HUES6 (cell line): ENCODE results near the gene SLC25A45.
A peak's percentile ranks its signal among the peaks of the same experiment; 100 is the strongest.
"Not testable (repeated sequence)": the region's sequence is repeated elsewhere in the genome, so short reads cannot be mapped to it uniquely, and the experiment has no call there.

Experiments used
- H3K27ac ChIP-seq: 2 replicates; pipeline ENCODE4 v1.7.0; 2013; ENCODE audit warnings: low read depth, mild to moderate bottlenecking, low read length, inconsistent platforms
- H3K27me3 ChIP-seq: 2 replicates; pipeline ENCODE4 v1.6.1; 2013; ENCODE audit warnings: low read length; ENCODE audit not compliant: control insufficient read depth, insufficient read depth
- H3K36me3 ChIP-seq: 2 replicates; pipeline ENCODE4 v1.6.1; 2013; ENCODE audit warnings: low read length; ENCODE audit not compliant: control insufficient read depth, insufficient read depth
- H3K4me1 ChIP-seq: 2 replicates; pipeline ENCODE4 v1.6.1; 2013; ENCODE audit warnings: low read length; ENCODE audit not compliant: control insufficient read depth, insufficient read depth
- H3K4me3 ChIP-seq: 2 replicates; pipeline ENCODE4 v1.5.1; 2013; ENCODE audit warnings: low read depth, low read length
- H3K9ac ChIP-seq: one replicate; pipeline ENCODE4 v1.6.1; 2013; ENCODE audit warnings: mild to moderate bottlenecking, low read length
- H3K9me3 ChIP-seq: 2 replicates; pipeline ENCODE4 v1.6.1; 2013; ENCODE audit warnings: low read depth, low read length; ENCODE audit not compliant: control insufficient read depth, insufficient read depth

SLC25A45 gene

GRCh38 chr11:65353376-65353775, 29.1 kb downstream of the SLC25A45 start:
- peaks cover 4% of the 10 kb centered on the region; the same call in 1 of the 2 replicates for H3K4me1 ChIP-seq
- peaks cover 41% of the 10 kb centered on the region for H3K36me3 ChIP-seq
- H3K27me3 ChIP-seq: peaks cover 34% of the 10 kb centered on the region
- no peak overlapping the region for H3K4me3 ChIP-seq
- no peaks in the 10 kb centered on the region for H3K9me3 ChIP-seq
- H3K27ac ChIP-seq: no peak overlapping the region
- no peak overlapping the region for H3K9ac ChIP-seq

DNA sequence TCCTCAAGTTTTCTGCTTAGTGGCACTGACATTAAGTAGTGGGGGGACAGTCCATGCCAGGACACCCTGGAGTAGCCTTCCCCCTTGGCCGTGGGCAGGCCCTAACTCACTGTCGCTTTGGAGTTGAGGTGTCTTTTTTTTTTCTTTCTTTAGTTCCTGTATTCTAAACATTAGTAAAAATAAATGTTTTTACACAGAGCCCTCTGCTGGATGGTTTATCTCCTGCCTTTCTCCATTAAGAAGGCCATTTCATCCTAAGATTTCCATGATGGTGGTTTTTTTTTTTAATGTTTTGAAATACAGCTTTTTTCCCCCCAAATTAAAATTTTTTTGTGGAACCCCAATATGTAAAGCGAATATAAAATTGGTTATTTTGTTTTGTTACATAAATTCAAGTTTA, 29.7 kb downstream of the SLC25A45 start:
- Histone ChIP-seq H3K27me3 (peaks cover 29% of the 10 kb centered on the region), H3K9ac (no peak overlapping the region), H3K4me3 (no peak overlapping the region), H3K4me1 (peaks cover 4% of the 10 kb centered on the region; the same call in 1 of the 2 replicates), H3K36me3 (peaks cover 47% of the 10 kb centered on the region), H3K9me3 (no peaks in the 10 kb centered on the region), H3K27ac (no peak overlapping the region)

DNA sequence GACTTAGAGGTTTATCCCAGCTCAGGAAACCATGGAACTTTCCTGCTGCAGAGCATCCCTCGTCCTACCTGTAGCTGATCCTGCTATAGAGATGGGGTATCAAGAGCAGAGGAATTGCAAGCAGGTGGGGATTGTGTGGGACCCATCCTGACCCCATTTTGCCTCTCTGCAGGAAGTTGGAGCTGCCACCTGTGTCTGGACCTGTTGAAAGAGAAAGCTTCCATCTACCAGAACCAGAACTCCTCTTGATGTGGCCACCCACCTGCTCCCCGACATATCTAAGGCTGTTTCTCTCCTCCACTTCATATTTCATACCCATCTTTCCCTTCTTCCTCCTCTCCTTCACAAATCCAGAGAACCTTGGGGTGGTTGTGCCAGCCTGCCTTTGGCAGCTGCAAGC, 30.9 kb downstream of the SLC25A45 start:
- Histone ChIP-seq H3K9ac (no peak overlapping the region), H3K36me3 (peaks cover 55% of the 10 kb centered on the region), H3K27ac (no peak overlapping the region), H3K27me3 (peaks cover 16% of the 10 kb centered on the region), H3K4me3 (no peak overlapping the region), H3K9me3 (no peaks in the 10 kb centered on the region), H3K4me1 (peaks cover 4% of the 10 kb centered on the region; the same call in 1 of the 2 replicates)

GRCh38 chr11:65341856-65342255, 40.6 kb downstream of the SLC25A45 start:
- Histone ChIP-seq H3K27me3 (no peaks in the 10 kb centered on the region), H3K4me3 (no peak overlapping the region), H3K4me1 (no peaks in the 10 kb centered on the region), H3K27ac (no peak overlapping the region), H3K9me3 (no peaks in the 10 kb centered on the region), H3K36me3 (peaks cover 73% of the 10 kb centered on the region), H3K9ac (no peak overlapping the region)

- Histone ChIP-seq H3K4me1 (0 out of 2 replicates have a peak, but pooled peaks cover 1% of the 10 kb centered on the region), H3K9ac (no peak overlapping the region), H3K9me3 (no peaks in the 10 kb centered on the region), H3K36me3 (peaks cover 57% of the 10 kb centered on the region), H3K27ac (no peak overlapping the region), H3K4me3 (no peak overlapping the region), H3K27me3 (no peaks in the 10 kb centered on the region)
These were observed 42.2 kb downstream of the SLC25A45 start for GRCh38 chr11:65340226-65340625.

DNA sequence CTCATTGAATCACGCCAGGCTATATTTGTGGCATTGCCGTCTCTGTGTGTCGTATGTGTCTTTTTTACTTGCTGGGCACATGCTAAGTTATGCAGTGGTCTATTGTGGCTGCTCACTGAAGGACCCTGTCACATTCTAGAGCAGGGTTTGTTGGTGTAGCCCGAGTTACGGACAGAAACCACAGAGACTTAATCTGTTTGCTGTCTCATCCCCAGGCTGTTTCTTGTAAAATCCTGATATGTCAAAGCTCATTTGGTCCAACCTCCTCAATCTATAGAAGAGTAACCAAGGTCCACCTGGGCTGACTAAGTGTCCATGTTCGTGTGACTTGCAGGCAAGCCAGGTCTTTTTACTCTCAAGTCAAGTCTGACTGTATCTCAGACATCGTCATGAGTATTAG, 43.8 kb downstream of the SLC25A45 start:
- Histone ChIP-seq H3K27ac (no peak overlapping the region), H3K4me1 (0 out of 2 replicates have a peak, but pooled peaks cover 7% of the 10 kb centered on the region), H3K9ac (no peak overlapping the region), H3K27me3 (no peaks in the 10 kb centered on the region), H3K9me3 (no peaks in the 10 kb centered on the region), H3K36me3 (peaks cover 42% of the 10 kb centered on the region), H3K4me3 (no peak overlapping the region)

DNA sequence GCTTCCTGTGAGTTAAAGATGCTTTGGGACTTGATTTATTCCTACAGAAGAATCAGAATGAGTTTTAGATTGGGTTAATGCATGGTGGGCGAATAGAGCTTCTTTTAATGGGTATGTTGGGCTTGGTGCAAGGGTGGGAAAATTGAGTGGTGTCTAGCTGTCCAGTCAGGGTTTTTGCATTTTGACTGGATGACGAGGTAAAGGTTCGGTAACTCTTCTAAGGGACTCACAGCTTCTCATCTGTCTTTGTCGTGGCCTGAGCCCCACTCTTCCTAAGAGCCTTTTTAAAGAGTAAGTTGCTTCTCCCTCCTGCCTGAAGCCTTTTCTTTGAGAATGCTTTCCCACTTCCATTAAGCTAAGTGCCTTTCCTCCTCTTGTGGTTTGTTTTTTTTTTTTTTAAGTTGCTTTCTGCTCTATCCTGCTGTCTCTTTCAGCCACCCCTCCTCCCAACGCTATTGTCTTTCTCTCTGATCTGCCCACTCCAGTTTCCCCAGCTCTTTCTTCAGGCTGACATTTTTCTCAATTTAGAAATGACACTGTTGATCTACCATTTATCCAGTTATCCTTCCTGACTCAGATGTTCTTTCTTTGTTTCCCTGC, 47.6 kb downstream of the SLC25A45 start:
- no peaks in the 10 kb centered on the region for H3K9me3 ChIP-seq
- H3K27ac ChIP-seq: peak overlapping the region; percentile 87; the same call in 1 of the 2 replicates

GRCh38 chr11:65332591-65332990, 49.9 kb downstream of the SLC25A45 start:
- H3K9me3 ChIP-seq, H3K36me3 ChIP-seq: not testable (repeated sequence)

More for the DNA sequence above, 47.6 kb downstream of the SLC25A45 start:
- Histone ChIP-seq H3K4me1 (0 out of 2 replicates have a peak, but pooled peaks cover 7% of the 10 kb centered on the region), H3K9ac (peak overlapping the region; percentile 87), H3K4me3 (peak overlapping the region; percentile 93), H3K36me3 (peaks cover 6% of the 10 kb centered on the region; the same call in 1 of the 2 replicates), H3K27me3 (no peaks in the 10 kb centered on the region)

GRCh38 chr11:65330544-65330943, 51.9 kb downstream of the SLC25A45 start:
- Histone ChIP-seq H3K36me3 (no peaks in the 10 kb centered on the region), H3K9me3 (no peaks in the 10 kb centered on the region), H3K27me3 (no peaks in the 10 kb centered on the region), H3K4me3 (no peak overlapping the region), H3K27ac (no peak overlapping the region), H3K4me1 (0 out of 2 replicates have a peak, but pooled peaks cover 9% of the 10 kb centered on the region), H3K9ac (no peak overlapping the region)

More at GRCh38 chr11:65332591-65332990, 49.9 kb downstream of the SLC25A45 start:
- not testable (repeated sequence) for H3K4me1 ChIP-seq, H3K9ac ChIP-seq, H3K4me3 ChIP-seq, H3K27ac ChIP-seq, H3K27me3 ChIP-seq

DNA sequence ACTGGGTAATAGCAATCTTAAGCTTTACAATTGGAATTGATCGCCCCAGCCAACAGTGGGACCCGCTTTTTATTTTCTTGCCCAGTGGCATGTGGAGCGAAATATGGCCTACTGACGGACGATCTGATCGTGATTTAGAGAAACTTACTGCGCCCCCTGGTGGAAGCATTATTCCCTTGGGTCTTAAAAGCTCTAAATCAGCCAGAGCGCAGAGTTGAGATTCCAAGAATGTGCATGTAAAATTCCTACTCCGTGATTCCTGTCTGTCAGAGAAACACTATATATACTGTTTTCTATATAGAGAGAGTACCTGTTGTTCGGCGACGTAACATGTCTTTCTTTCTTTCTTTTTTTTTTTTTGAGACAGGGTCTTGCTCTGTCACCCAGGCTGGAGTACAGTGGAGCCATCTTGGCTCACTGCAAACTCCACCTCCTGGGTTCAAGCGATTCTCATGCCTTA, 52.5 kb downstream of the SLC25A45 start:
- Histone ChIP-seq H3K9me3 (no peaks in the 10 kb centered on the region), H3K36me3 (no peaks in the 10 kb centered on the region), H3K27ac (no peak overlapping the region), H3K4me1 (0 out of 2 replicates have a peak, but pooled peaks cover 6% of the 10 kb centered on the region), H3K9ac (no peak overlapping the region), H3K27me3 (no peaks in the 10 kb centered on the region), H3K4me3 (no peak overlapping the region)

DNA sequence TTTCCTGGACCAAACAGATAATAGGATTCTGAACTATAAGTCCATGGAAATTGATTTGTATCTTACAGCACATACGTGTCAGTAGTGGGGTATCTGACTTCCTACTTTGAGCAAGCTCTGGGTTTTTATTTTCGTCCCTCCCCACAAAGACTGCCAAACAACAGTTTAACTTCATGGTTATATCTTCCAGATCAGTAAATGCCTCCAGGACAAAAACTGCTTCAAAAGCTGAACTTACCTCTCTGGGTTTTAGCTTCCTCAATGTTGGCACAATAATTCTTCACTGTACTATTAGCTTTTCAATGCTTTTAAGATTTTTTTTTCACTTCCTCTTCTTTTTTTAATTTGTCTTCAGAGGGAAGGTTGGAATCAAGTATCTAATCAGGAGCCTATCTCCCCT, 53.0 kb downstream of the SLC25A45 start:
- Histone ChIP-seq H3K36me3 (no peaks in the 10 kb centered on the region), H3K27me3 (no peaks in the 10 kb centered on the region), H3K27ac (no peak overlapping the region), H3K9me3 (no peaks in the 10 kb centered on the region), H3K9ac (no peak overlapping the region), H3K4me1 (0 out of 2 replicates have a peak, but pooled peaks cover 2% of the 10 kb centered on the region), H3K4me3 (no peak overlapping the region)
